Measurements from ENCODE around the gene ZNF582. TPM values are rescaled to one million over a fixed set of nuclear protein-coding genes. Genes with fewer than 3 reads are reported as not detected.

Gene ZNF582
- total RNA-seq, 3 donors from 2014 or later (not counting 1 experiment from before 2014, with no cell fraction given): 1.3 to 3.3 (median 2.8) TPM

DNA sequence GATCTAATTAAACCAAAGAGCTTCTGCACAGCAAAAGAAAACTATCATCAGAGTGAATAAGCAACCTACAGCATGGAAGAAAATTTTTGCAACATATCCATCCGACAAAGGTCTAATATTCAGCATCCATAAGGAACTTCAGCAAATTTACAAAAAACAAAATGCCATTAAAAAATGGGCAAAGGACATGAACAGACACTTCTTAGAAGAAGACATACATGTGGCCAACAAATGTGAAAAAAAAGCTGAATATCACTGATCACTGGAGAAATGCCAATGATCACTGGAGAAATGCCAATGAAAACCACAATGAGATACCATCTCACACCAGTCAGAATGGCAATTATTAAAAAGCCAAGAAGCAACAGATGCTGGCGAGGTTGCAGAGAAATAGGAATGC is 32.5 kb downstream of the ZNF582 start:
- Histone ChIP-seq H3K4me3 (ENCODE audit: low read length) (no peak overlapping the region), H3K4me1 (ENCODE audit: control insufficient read depth, insufficient read depth, low read length) (no peaks in the 10 kb centered on the region), H3K27me3 (ENCODE audit: control insufficient read depth, insufficient read depth, low read length) (no peaks in the 10 kb centered on the region), H3K27ac (ENCODE audit: low read length) (no peak overlapping the region), H3K36me3 (ENCODE audit: control insufficient read depth, insufficient read depth, low read length) (no peaks in the 10 kb centered on the region), H3K9me3 (ENCODE audit: control insufficient read depth, insufficient read depth, low read length) (peaks cover 8% of the 10 kb centered on the region)
- DNase-seq (no peak), ATAC-seq (no peak)
- WGBS (ENCODE audit: insufficient coverage): 100% methylated on average over 1 of the region's 2 CpGs
- Mint-ChIP-seq H3K36me3 (peaks cover 34% of the 10 kb centered on the region), H3K27ac (no peak overlapping the region), H3K27me3 (ENCODE audit: low read depth in 2 of 2) (no peaks in the 10 kb centered on the region), H3K4me3 (no peak overlapping the region), H3K9me3 (peaks cover 10 to 16% of the 10 kb centered on the region in 2 donors), H3K4me1 (no peaks in the 10 kb centered on the region)
- TF ChIP-seq, protein P1, sequence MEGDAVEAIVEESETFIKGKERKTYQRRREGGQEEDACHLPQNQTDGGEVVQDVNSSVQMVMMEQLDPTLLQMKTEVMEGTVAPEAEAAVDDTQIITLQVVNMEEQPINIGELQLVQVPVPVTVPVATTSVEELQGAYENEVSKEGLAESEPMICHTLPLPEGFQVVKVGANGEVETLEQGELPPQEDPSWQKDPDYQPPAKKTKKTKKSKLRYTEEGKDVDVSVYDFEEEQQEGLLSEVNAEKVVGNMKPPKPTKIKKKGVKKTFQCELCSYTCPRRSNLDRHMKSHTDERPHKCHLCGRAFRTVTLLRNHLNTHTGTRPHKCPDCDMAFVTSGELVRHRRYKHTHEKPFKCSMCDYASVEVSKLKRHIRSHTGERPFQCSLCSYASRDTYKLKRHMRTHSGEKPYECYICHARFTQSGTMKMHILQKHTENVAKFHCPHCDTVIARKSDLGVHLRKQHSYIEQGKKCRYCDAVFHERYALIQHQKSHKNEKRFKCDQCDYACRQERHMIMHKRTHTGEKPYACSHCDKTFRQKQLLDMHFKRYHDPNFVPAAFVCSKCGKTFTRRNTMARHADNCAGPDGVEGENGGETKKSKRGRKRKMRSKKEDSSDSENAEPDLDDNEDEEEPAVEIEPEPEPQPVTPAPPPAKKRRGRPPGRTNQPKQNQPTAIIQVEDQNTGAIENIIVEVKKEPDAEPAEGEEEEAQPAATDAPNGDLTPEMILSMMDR (IDR thresholded peaks at IDR 0.05): no peak
- intact Hi-C loops (cut with micrococcal nuclease): no loop called here

DNA sequence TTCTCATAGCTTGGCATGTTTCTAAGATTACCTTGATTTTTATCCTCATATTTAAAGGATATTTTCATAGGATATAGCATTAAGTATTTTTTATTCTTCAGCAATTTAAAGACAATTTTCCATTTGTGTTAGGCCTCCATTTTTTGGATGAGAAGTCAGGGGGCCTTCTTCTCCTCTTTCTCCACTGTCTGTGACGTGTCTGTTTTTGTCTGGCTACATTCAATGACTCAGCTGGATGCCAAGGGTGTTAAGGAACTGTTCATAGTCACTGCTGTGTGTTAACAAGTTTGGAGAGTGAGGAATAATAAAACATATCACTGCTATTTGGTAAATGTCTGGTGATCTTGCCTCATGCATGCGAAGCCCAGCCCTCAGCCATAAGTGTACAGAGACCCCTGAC is 36.4 kb downstream of the ZNF582 start:
- Mint-ChIP-seq H3K36me3 (peaks cover 24% of the 10 kb centered on the region), H3K4me3 (no peak overlapping the region), H3K27me3 (ENCODE audit: low read depth in 2 of 2) (no peaks in the 10 kb centered on the region), H3K27ac (no peak overlapping the region), H3K4me1 (no peaks in the 10 kb centered on the region), H3K9me3 (peaks cover 6 to 10% of the 10 kb centered on the region in 2 donors)
- Histone ChIP-seq H3K9me3 (ENCODE audit: control insufficient read depth, insufficient read depth, low read length) (peaks cover 2% of the 10 kb centered on the region), H3K4me1 (ENCODE audit: control insufficient read depth, insufficient read depth, low read length) (no peaks in the 10 kb centered on the region), H3K36me3 (ENCODE audit: control insufficient read depth, insufficient read depth, low read length) (no peaks in the 10 kb centered on the region), H3K27ac (ENCODE audit: low read length) (no peak overlapping the region), H3K27me3 (ENCODE audit: control insufficient read depth, insufficient read depth, low read length) (no peaks in the 10 kb centered on the region), H3K4me3 (ENCODE audit: low read length) (no peak overlapping the region)
- TF ChIP-seq, protein P1 (IDR thresholded peaks at IDR 0.05): no peak
- ATAC-seq: no peak
- WGBS (ENCODE audit: insufficient coverage): 100% methylated on average over 1 of the region's 2 CpGs
- no peak for DNase-seq
- intact Hi-C loops (cut with micrococcal nuclease): no loop called here

DNA sequence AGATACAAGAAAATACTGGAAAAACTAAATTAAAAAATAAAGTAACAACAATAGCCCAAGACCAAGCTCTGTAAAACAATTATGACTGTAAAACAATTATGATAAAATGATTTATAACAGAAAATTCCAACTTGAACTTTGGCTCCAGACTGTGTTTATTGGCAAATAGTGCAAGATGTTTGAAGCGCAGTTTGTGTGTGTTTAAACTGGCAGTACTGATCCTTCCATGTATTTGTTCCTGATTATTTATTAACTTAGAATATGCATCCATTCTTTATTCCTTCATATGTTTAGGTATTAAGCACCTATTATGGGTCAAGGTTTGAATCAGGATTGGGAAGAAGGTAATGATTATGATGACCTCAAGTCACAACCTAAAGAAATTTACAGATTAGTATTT is 37.8 kb downstream of the ZNF582 start:
- intact Hi-C loops (cut with micrococcal nuclease): no loop called here
- H3K27ac ChIP-seq (ENCODE audit: low read length): no peak overlapping the region
- no CpG with 5 or more reads among the region's 1 CpG for WGBS (ENCODE audit: insufficient coverage)
- H3K4me3 Mint-ChIP-seq: no peak overlapping the region
- H3K4me1 ChIP-seq (ENCODE audit: control insufficient read depth, insufficient read depth, low read length): no peaks in the 10 kb centered on the region
- ATAC-seq (no peak), DNase-seq (no peak)
- no peaks in the 10 kb centered on the region for H3K36me3 ChIP-seq (ENCODE audit: control insufficient read depth, insufficient read depth, low read length)
- peaks cover 4 to 7% of the 10 kb centered on the region in 2 donors for H3K9me3 Mint-ChIP-seq
- no peaks in the 10 kb centered on the region for H3K27me3 Mint-ChIP-seq (ENCODE audit: low read depth in 2 of 2)
- H3K4me1 Mint-ChIP-seq: no peaks in the 10 kb centered on the region
- peaks cover 2% of the 10 kb centered on the region for H3K9me3 ChIP-seq (ENCODE audit: control insufficient read depth, insufficient read depth, low read length)
- TF ChIP-seq, protein P1 (IDR thresholded peaks at IDR 0.05): no peak
- peaks cover 16% of the 10 kb centered on the region for H3K36me3 Mint-ChIP-seq
- H3K27me3 ChIP-seq (ENCODE audit: control insufficient read depth, insufficient read depth, low read length): no peaks in the 10 kb centered on the region
- H3K27ac Mint-ChIP-seq: no peak overlapping the region
- no peak overlapping the region for H3K4me3 ChIP-seq (ENCODE audit: low read length)

DNA sequence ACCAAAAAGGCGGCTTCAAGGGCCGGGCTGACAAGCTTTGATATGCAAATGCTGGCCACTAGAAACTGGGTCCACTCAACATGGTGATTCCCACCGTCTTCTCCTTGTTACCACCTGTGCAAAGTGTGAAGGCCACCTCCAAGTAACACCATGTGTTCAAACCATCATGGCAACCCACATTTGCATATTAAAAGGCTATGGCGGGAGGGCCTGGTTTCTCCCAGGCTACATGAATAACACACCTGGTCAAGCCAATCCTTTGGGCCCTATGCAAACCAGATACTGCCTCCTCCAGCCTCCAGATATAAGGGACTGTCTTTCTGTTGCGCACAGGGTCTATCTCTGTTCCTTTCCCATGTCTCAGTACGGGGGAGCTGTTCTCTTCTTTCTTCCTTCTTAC is 42.1 kb downstream of the ZNF582 start:
- intact Hi-C loops (cut with micrococcal nuclease): no loop called here
- peaks cover 0 to 3% of the 10 kb centered on the region in 2 donors for H3K27me3 Mint-ChIP-seq (ENCODE audit: low read depth in 2 of 2)
- no peaks in the 10 kb centered on the region for H3K4me1 ChIP-seq (ENCODE audit: control insufficient read depth, insufficient read depth, low read length)
- no peaks in the 10 kb centered on the region for H3K4me1 Mint-ChIP-seq
- H3K27ac Mint-ChIP-seq: no peak overlapping the region
- ATAC-seq (no peak), DNase-seq (no peak)
- no peaks in the 10 kb centered on the region for H3K9me3 Mint-ChIP-seq
- no peaks in the 10 kb centered on the region for H3K27me3 ChIP-seq (ENCODE audit: control insufficient read depth, insufficient read depth, low read length)
- H3K36me3 ChIP-seq (ENCODE audit: control insufficient read depth, insufficient read depth, low read length): no peaks in the 10 kb centered on the region
- H3K4me3 ChIP-seq (ENCODE audit: low read length): no peak overlapping the region
- TF ChIP-seq, protein P1 (IDR thresholded peaks at IDR 0.05): no peak
- H3K9me3 ChIP-seq (ENCODE audit: control insufficient read depth, insufficient read depth, low read length): no peaks in the 10 kb centered on the region
- no peak overlapping the region for H3K4me3 Mint-ChIP-seq
- H3K36me3 Mint-ChIP-seq: no peaks in the 10 kb centered on the region
- no peak overlapping the region for H3K27ac ChIP-seq (ENCODE audit: low read length)
- WGBS (ENCODE audit: insufficient coverage): 85% methylated on average over 6 of the region's 6 CpGs

All from natural killer cell (primary cell).